Raji (cell line): Measurements from ENCODE around the gene CTSA.

ENCODE experiments used
- POLR2A ChIP-seq: IDR thresholded peaks from 2 replicates; pipeline ENCODE4 v1.6.1; 2011; ENCODE audit warnings: low read depth, low read length, control low read depth; ENCODE audit not compliant: insufficient read depth

Gene CTSA

GRCh38 chr20:45859916-45860315, 31.2 kb upstream of the CTSA start:
- TF ChIP-seq POLR2A = no peak

DNA sequence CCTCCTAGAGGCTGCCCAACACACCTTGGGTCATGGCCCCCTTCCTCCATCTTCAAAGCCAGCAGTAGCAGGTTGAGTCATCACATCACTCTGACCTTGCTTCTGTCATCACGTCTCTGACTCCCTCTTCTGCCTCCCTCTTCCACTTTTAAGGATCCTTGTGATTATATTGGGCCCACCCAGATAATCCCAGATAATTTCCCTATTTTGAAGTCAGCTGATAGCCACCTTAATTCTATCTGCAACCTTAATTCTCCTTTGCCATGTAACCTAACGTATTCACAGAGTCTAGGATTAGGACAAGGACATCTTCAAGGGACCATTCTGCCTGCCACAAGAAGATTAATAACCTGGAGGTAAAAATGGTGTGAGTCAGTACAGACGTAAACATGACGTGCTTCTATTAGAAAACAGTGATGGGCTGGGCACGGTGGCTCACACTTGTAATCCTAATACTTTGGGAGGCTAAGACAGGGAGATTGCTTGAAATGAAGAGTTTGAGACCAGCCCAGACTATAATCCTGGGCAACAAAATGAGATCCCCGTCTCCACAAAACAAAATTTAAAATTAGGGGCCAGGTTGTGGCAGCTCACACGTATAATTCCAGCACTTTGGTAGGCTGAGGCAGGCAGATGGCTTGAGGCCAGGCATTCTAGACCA, 30.4 kb upstream of the CTSA start:
- no peak for TF ChIP-seq POLR2A

DNA sequence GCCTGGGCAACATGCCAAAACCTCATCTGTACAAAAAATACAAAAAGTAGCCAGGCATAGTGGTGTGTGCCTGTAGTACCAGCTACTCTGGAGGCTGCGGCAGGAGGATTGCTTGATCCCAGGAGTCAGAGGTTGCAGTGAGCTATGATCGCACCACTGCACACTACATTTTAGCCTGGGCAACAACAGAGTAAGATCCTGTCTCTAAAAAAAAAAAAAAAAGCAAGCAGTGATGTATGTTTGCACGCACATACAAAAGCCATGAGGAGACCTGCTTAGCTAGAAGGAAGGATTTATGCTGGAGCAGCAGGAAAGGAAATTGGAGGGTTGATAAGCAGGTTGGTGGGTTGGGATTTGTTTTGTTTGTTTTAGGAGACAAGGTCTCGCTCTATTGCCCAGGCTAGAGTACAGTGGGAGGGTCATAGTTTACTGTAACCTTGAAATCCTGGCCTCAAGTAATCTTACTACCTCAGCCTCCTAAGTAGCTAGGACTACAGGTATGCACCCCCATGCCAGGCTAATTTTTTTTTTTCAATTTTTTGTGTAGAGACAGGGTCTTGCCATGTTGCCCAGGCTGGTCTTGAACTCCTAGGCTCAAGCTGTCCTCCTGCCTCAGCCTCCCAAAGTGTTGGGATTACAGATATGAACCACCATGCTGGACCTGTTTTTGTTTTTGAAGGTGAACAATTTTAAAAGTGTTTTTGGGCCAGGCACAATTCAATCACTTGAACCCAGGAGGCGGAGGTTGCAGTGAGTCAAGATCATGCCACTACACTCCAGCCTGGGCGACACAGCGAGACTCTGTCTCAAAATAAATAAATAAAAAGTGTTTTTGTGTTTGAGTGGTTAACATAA, 29.7 kb upstream of the CTSA start:
- TF ChIP-seq POLR2A = no peak

DNA sequence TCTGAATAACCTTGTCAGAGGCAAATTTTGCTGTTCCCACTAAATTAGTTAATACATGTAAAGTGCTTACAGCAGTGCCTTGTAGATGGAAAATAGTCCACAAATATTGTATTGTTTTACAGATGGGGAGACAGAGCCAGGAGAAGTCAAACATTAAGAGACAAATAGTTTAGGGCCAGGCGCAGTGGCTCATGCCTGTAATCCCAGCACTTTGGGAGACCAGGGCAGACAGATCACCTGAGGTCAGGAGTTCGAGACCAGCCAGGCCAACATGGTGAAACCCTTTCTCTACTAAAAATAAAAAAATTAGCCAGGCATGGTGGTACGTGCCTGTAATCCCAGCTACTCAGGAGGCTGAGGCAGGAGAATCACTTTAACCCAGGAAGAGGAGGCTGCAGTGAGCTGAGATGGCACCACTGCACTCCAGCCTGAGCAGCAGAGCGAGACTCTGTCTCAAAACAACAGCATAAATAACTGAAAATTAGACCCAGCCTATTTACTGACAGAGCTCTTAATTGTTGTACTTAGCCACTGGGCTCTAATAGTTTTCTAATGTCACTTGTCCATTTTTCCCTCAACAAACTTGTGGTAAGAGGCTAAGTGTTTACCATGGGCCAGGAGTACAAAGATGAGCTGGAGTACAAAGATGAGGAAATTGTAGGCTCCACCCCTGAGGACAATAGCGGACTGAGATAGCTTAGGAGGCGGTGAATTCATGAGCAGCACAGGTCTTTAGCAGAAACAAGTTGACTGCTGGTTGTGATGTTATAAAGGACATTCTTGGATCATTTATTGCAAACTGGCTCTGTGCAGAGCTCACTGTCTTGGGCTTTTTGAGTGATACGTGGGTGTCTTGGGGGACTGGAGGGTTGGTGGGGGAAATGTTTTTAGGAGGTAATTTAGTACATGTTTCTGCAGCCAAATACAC, 27.3 kb upstream of the CTSA start:
- TF ChIP-seq POLR2A = no peak

- TF ChIP-seq POLR2A = no peak
These were observed 24.7 kb upstream of the CTSA start for GRCh38 chr20:45866454-45866853.

DNA sequence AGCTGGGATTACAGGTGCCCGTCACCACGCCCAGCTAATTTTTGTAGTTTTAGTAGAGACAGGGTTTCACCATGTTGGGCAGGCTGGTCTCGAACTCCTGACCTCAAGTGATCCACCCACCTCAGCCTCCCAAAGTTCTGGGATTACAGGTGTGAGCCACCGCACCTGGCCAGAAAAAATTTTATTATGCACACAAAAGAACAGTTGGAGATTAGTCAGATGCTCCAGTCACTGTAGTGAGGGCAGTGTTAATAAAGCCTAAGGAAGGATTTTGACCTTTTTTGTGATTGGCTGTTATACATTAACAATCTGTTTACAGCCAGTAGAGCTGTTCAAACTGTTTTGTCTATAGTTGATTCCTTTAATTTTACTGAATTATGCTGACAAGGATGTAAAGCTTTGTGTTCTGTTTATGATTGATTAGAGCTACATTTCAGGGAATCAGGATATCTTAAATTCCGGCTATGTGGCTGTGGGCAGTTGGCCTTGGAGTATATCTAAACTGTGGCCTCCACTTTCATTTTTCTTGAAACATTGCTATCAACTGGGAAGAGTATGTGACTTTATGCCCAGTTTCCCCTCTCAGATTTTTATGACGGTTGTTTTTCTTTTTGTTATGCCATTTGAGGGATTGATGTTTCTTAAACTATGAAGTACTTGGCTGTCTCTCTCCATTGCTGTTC, 23.9 kb upstream of the CTSA start:
- TF ChIP-seq POLR2A = no peak

GRCh38 chr20:45867819-45868176, 23.3 kb upstream of the CTSA start:
- no peak for TF ChIP-seq POLR2A

DNA sequence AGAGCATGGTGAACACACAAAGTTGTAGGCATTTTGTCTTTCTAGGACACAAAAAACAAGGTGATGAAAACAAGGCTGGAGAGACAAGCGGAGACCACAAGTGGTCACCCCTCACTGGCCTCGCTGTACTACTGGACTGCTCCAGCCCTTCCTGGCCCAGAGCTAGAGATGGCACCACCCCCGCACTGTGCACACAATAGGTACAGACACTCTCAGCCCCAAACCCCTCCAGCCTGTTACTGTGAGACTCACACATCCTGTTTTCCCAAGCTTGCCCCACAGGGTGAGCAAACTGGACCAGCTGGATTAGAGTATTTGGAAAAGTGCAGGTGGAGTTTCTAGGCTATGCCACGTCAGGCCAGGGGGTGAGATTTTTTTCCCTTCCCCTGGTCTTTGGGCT, 18.5 kb upstream of the CTSA start:
- TF ChIP-seq POLR2A = no peak

DNA sequence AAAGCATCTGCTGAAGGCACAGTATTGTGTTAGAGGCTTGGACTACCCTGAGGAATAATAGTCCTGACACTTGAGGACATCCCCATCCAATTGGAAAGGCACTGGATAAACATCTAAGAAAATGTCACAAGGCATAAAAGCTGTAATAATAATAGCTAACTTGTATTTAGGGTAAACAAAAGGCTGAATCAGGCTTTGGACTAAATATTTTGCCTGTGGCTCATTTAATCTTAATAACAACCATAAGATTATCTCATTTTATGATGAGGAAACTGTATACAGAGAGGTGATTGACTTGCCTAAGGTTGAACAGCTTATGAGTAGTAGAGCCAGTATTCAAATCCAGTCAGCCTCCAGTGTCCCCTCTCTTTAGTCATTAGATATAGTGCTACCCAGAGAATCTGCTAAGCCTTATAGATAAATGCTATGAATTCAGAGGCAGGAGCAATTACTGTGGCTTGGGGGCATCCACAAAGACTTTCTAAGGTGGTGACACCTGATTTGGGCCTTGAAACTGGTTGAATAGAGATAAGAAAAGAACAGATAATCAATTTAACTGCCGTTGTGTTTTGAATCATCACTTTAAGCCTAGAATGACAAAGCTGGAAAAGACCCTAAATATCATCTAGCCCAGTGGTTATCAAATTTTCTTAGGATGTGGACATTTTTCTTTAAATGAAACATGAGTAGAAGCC, 17.6 kb upstream of the CTSA start:
- TF ChIP-seq POLR2A = no peak

GRCh38 chr20:45874576-45874975, 16.6 kb upstream of the CTSA start:
- TF ChIP-seq POLR2A = no peak

GRCh38 chr20:45878076-45878761, 12.9 kb upstream of the CTSA start:
- no peak for TF ChIP-seq POLR2A

- peak; percentile 98 for TF ChIP-seq POLR2A
These were observed 9.9 kb upstream of the CTSA start, which contains the start of gene ZSWIM1 for GRCh38 chr20:45880988-45881788. TSS of gene ZSWIM1 (plus strand) at chr20:45881227. CDS start at chr20:45882593, 1,366 bp downstream.

- no peak for TF ChIP-seq POLR2A
These were observed 8.6 kb upstream of the CTSA start for GRCh38 chr20:45882469-45883099.

DNA sequence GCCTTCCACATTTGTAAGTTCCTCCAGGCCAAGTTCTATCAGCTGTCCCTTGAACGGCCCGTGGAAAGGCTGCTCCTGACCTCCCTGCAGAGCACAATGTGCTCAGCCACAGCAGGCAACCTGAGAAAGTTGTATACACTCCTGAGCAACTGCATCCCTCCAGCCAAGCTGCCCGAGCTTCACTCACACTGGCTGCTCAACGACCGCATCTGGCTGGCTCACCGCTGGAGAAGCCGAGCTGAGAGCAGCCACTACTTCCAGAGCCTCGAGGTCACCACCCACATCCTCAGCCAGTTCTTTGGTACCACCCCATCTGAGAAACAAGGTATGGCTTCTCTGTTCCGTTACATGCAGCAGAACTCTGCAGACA, 8.1 kb upstream of the CTSA start:
- TF ChIP-seq POLR2A = no peak
